Neuron (in vitro differentiated cells): ENCODE data around the gene A2ML1.
"Not testable (repeated sequence)": the region's sequence is repeated elsewhere in the genome, so short reads cannot be mapped to it uniquely, and the experiment has no call there.

ENCODE experiments used
- H2AFZ ChIP-seq: one replicate; pipeline ENCODE4 v1.6.1; 2013; ENCODE audit warnings: low read depth, mild to moderate bottlenecking, inconsistent platforms, low read length, moderate library complexity
- H3K27me3 ChIP-seq: one replicate; pipeline ENCODE4 v1.6.1; 2013; ENCODE audit warnings: low read length; ENCODE audit not compliant: insufficient read depth
- H3K36me3 ChIP-seq: one replicate; pipeline ENCODE4 v1.6.1; 2013; ENCODE audit warnings: low read length; ENCODE audit not compliant: insufficient read depth
- H3K4me1 ChIP-seq: one replicate; pipeline ENCODE4 v1.6.1; 2013; ENCODE audit warnings: low read length; ENCODE audit not compliant: insufficient read depth
- H3K4me3 ChIP-seq: 2 replicates; pipeline ENCODE4 v1.5.1; 2013; ENCODE audit warnings: mild to moderate bottlenecking, low read length, moderate library complexity
- H3K9me3 ChIP-seq: one replicate; pipeline ENCODE4 v1.6.1; 2013; ENCODE audit warnings: low read length

The A2ML1 gene

DNA sequence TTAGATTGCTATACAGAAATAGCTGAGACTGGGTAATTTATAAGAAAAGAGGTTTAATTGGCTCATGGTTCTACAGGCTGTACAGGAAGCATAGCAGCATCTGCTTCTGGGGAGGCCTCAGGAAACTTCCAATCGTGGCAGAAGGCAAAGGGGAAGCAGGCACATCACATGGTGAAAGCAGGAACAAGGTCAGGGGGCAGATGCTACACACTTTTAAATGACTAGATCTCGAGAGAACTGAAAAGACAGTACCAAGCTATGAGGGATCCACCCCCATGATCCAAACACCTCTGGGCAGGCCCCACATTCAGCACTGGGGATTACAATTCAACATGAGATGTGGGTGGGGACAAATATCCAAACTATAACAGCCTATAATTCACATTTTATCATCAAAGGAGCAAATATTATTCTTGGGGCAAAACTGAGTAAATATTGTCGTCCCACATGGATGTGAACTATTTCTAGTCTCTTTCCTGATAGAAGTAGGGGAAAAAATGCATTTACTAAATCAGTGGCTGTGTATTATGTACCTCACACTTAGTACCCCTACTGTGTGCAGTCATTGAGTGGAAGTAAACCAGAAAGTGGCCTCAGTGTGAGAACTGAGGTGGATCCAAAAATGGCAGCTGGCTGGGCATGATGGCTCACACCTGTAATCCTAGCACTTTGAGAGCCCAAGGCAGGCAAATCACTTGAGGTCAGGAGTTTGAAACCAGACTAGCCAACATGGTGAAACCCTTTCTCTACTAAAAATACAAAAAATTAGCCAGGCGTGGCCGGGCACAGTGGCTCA is 25.4 kb upstream of the A2ML1 start:
- no peaks in the 10 kb centered on the region for H3K27me3 ChIP-seq
- no peaks in the 10 kb centered on the region for H3K36me3 ChIP-seq
- H3K9me3 ChIP-seq, result peaks cover 4% of the 10 kb centered on the region
- no peak overlapping the region for H2AFZ ChIP-seq
- H3K4me3 ChIP-seq, result no peak overlapping the region
- no peaks in the 10 kb centered on the region for H3K4me1 ChIP-seq

DNA sequence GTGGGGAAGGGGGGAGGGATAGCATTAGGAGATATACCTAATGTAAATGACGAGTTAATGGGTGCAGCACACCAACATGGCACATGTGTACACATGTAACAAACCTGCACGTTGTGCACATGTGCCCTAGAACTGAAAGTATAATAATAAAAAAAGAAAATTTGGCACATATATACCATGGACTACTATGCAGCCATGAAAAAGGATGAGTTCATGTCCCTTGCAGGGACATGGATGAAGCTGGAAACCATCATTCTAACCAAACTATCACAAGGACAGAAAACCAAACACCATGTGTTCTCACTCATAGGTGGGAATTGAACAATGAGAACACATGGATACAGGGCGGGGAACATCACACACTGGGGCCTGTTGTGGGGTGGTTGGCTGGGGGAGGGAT is 21.2 kb upstream of the A2ML1 start:
- H2AFZ ChIP-seq, H3K4me3 ChIP-seq, H3K27me3 ChIP-seq, H3K36me3 ChIP-seq, H3K4me1 ChIP-seq, H3K9me3 ChIP-seq: not testable (repeated sequence)

DNA sequence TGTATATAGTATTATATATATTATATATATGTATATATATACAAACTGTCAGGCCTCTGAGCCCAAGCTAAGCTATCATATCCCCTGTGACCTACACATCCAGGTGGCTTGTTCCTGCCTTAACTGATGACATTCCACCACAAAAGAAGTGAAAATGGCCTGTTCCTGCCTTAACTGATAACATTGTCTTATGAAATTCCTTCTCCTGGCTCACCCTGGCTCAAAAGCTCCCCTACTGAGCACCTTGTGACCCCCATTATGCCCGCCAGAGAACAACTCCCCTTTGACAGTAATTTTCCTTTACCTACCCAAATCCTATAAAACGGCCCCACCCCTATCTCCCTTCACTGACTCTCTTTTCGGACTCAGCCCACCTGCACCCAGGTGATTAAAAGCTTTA is 17.6 kb upstream of the A2ML1 start:
- not testable (repeated sequence) for H3K4me3 ChIP-seq, H3K36me3 ChIP-seq, H3K9me3 ChIP-seq, H3K4me1 ChIP-seq, H2AFZ ChIP-seq, H3K27me3 ChIP-seq

DNA sequence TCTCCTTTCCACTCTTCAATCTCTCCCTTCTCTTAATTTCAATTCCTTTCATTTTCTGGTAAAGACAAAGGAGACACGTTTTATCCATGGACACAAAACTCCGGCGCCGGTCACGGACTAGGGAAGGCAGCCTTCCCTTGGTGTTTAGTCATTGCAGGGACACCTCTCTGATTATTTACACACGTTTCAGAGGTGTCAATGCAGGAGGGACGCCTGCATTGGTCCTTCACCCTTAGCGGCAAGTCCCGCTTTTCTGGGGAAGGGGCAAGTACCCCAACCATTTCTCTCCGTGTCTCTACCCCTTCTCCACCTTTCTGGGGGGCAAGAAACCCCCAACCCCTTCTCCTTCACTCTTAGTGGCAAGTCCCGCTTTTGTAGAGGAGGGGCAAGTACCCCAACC is 16.9 kb upstream of the A2ML1 start:
- H3K4me3 ChIP-seq, H2AFZ ChIP-seq, H3K27me3 ChIP-seq, H3K9me3 ChIP-seq, H3K36me3 ChIP-seq, H3K4me1 ChIP-seq: not testable (repeated sequence)

DNA sequence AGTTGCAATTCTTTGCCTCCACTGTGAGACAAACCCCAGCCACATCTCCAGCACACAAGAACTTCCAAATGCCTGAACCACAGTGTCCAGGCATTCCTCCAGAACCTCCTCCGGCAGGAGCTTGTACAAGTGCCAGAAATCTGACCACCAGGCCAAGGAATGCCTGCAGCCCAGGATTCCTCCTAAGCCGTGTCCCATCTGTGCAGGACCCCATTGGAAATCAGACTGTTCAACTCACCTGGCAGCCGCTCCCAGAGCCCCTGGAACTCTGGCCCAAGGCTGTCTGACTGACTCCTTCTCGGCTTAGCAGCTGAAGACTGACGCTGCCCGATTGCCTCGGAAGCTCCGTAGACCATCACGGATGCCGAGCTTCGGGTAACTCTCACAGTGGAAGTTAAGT is 15.3 kb upstream of the A2ML1 start:
- H3K4me3 ChIP-seq, result not testable (repeated sequence)

DNA sequence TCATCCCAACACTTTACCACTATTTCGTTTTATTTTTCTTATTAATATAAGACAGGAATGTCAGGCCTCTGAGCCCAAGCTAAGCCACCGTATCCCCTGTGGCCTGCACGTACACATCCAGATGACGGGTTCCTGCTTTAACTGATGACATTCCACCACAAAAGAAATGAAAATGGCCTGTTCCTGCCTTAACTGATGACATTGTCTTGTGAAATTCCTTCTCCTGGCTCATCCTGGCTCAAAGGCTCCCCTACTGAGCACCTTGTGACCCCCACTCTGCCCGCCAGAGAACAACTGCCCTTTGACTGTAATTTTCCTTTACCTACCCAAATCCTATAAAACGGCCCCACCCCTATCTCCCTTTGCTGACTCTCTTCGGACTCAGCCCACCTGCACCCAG is 12.3 kb upstream of the A2ML1 start:
- not testable (repeated sequence) for H2AFZ ChIP-seq, H3K4me3 ChIP-seq, H3K36me3 ChIP-seq, H3K27me3 ChIP-seq, H3K4me1 ChIP-seq, H3K9me3 ChIP-seq

More for the DNA sequence above, 15.3 kb upstream of the A2ML1 start:
- H2AFZ ChIP-seq, H3K4me1 ChIP-seq, H3K9me3 ChIP-seq, H3K36me3 ChIP-seq, H3K27me3 ChIP-seq: not testable (repeated sequence)

DNA sequence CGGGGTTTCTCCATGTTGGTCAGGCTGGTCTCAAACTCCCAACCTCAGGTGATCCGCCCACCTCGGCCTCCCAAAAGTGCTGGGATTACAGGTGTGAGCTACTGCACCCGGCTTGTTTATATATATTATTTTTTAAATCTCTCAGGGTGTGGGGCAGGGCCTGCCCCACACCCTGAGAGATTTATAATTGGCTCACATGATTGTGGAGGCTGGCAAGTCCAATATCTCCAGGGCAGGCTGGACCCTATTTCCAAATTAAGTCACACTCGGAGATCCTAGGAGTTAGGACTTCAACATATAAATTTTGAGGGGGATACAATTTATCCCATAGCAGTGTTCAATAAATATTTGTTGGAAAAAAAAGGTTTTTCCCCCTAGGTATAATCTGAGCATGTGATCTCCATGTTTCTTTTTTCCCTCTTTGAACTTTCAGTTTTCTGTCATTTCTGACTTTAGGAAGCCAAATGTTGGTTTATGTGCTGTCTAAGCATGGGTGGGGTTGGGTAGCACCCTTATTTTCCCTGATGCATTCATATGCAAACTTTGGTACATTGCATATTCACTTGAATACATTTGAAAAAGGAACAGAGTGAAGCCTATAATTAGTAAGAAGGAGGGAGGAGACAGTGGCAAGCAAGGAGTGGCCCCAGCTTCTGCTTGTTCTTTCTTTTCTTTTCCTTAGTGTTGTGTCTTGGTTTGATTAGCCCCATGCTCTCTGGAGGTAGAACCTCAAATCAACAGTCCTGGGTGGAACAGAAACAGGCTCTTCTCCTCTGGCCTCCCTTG is 8.7 kb upstream of the A2ML1 start:
- H3K27me3 ChIP-seq, result no peaks in the 10 kb centered on the region
- no peaks in the 10 kb centered on the region for H3K4me1 ChIP-seq
- no peaks in the 10 kb centered on the region for H3K36me3 ChIP-seq
- H3K4me3 ChIP-seq, result no peak overlapping the region
- H2AFZ ChIP-seq, result no peak overlapping the region
- no peaks in the 10 kb centered on the region for H3K9me3 ChIP-seq

DNA sequence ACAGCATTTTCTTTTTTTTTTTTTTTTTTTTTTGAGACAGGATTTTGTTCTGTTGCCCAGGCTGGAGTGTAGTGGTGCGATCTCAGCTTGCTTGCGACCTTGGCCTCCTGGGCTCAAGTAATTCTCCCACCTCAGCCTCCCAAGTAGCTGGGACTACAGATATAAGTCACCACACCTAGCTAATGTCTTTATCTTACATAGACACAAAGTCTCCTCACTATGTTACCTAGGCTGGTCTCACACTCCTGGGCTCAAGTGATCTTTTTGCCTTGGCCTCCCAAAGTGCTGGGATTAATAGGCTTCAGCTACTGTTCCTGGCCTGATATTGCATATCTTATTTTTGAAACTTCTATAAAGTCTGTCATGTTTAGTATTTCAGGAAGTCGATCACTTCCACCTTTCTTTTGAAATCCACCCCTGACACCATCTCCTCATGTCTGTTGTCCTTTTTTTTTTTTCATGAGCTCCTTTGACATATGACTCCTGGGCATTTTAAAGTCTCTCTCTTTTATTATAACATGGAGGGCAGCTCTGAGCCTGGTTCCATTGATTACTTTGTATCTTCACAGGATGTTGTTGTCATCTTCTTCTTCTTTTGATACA is 5.9 kb upstream of the A2ML1 start:
- H3K27me3 ChIP-seq, result peaks cover 2% of the 10 kb centered on the region

DNA sequence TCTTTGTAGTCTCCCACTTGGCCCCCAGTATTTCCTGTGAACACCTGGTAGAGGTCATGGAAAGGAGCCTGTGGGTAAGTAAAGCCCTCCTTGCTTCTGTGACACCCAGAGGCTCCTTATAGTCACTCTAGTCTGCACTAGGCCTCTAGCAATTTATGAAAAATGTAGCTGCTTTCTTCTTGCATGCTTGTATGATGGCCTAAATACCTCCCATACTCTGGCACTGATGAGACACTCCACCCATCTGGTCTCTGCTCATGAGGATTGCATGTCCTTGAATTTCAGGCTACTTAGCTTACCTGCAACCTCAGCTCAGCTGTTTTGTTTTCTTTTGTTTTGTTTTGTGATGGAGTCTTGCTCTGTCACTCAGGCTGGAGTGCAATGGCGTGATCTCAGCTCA is 4.6 kb upstream of the A2ML1 start:
- Histone ChIP-seq H3K4me3 (no peak overlapping the region), H3K36me3 (no peaks in the 10 kb centered on the region), H3K4me1 (no peaks in the 10 kb centered on the region), H3K9me3 (no peaks in the 10 kb centered on the region), H3K27me3 (peaks cover 8% of the 10 kb centered on the region), H2AFZ (no peak overlapping the region)

More for the DNA sequence above, 5.9 kb upstream of the A2ML1 start:
- no peaks in the 10 kb centered on the region for H3K9me3 ChIP-seq
- H2AFZ ChIP-seq, result no peak overlapping the region
- H3K4me3 ChIP-seq, result no peak overlapping the region
- no peaks in the 10 kb centered on the region for H3K4me1 ChIP-seq
- H3K36me3 ChIP-seq, result no peaks in the 10 kb centered on the region

DNA sequence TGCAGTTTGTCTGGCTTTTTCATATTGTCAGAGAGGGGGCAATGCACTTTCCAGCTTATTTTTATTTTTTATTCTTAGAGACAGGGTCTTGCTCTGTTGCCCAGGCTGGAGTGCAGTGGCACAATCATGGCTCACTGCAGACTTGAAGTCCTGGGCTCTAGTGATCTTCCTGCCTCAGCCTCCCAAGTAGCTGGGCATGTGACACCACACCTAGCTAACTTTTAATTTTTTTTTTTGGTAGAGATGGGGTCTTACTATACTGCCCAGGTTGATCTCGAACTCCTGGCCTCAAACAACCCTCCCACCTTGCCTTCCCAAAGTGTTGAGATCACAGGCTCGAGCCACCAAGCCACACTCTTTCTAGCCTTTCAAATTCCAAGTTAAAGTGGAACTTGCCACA is 3.9 kb upstream of the A2ML1 start:
- H3K27me3 ChIP-seq, result peaks cover 9% of the 10 kb centered on the region
- H3K9me3 ChIP-seq, result no peaks in the 10 kb centered on the region
- no peak overlapping the region for H3K4me3 ChIP-seq
- no peaks in the 10 kb centered on the region for H3K36me3 ChIP-seq
- no peaks in the 10 kb centered on the region for H3K4me1 ChIP-seq
- no peak overlapping the region for H2AFZ ChIP-seq

DNA sequence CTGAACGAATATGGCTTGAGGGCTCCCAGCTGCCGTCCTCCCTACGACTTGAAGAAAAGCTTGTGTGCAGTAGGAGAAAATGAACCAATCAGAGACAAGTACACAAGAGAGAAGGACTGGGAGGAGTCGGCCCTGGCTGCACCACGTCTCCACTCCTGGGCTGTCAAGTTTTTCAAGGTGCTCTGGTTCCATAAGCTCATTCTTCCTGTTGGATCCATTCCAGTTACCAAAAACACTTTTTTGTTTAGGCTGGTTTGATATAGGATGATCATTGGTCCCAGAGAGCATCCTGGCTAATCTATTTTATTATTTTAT is 2.8 kb upstream of the A2ML1 start:
- H3K27me3 ChIP-seq, result peaks cover 9% of the 10 kb centered on the region

DNA sequence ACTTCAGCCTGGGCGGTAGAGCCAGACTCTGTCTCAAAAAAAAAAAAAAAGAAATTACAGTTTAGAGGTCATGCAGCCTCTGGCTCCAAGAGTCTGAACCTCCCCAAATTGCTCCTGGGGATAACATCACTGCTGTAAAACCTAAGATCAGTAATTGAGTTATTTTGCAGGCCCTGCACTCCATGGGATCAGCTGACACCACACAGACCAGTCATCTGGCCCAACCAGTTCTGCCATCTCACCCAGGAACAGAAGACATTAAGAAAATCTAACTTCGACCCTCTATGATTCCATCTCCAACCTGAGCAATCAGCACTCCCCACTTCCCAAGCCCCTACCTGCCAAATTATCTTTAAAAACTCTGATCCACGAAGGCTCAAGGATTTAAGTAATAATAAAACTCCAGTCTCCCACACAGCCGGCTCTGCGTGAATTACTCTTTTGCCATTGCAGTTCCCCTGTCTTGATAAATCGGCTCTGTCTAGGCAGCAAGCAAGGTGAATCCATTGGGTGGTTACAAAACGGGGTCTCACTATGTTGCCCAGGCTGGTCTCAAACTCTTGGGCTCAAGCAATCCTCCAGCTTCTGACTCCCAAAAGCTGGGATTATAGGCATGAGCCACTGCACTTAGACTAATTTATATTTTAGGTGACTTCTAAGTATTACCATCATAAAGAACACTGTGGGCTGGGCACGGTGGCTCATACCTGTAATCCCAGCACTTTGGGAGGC is 1.6 kb upstream of the A2ML1 start:
- H2AFZ ChIP-seq, H3K27me3 ChIP-seq, H3K36me3 ChIP-seq, H3K9me3 ChIP-seq, H3K4me3 ChIP-seq, H3K4me1 ChIP-seq: not testable (repeated sequence)

More for the DNA sequence above, 2.8 kb upstream of the A2ML1 start:
- Histone ChIP-seq H3K9me3 (no peaks in the 10 kb centered on the region), H2AFZ (no peak overlapping the region), H3K4me3 (no peak overlapping the region), H3K36me3 (no peaks in the 10 kb centered on the region), H3K4me1 (no peaks in the 10 kb centered on the region)

DNA sequence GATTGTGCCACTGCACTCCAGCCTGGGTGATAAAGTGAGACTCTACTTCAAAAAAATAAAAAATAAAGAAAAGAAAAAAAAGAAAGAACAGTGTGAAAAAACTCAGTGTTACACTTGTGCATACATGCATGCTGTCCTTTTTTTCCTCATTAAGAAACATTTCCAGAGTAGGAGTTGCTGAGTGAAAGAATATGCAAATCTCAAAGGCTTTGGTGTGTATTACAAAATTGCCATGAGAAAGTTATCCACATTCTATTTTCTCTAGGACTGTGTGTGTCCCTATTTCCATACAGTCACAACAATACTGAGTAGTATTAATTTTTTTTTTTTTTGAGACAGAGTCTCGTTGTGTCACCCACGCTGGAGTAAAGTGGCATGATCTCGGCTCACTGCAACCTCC is 830 bp upstream of the A2ML1 start:
- H3K36me3 ChIP-seq, result no peaks in the 10 kb centered on the region
- H3K4me3 ChIP-seq, result no peak overlapping the region
- H2AFZ ChIP-seq, result no peak overlapping the region
- H3K27me3 ChIP-seq, result peaks cover 9% of the 10 kb centered on the region
- H3K4me1 ChIP-seq, result no peaks in the 10 kb centered on the region
- H3K9me3 ChIP-seq, result no peaks in the 10 kb centered on the region
